AG04450 (cell line): Measurements from ENCODE around the gene PROM1. TPM values are rescaled to one million over a fixed set of nuclear protein-coding genes. Genes with fewer than 3 reads are reported as not detected.

ENCODE experiments used
- CTCF ChIA-PET: fragments of 300-600, 350-600 bp; formaldehyde crosslinking; extraction: SDS; loops from one replicate; lab custom pipeline; 2022; ENCODE audit warnings: antibody characterized with exemption, inconsistent platforms; lab: Charles Lee
- POLR2A ChIA-PET: fragments of 350-600 bp; formaldehyde crosslinking; extraction: SDS; loops from one replicate; lab custom pipeline; 2021; ENCODE audit warnings: antibody characterized with exemption, inconsistent platforms; lab: Yijun Ruan, JAX
- DNase-seq: peaks from one replicate; pipeline ENCODE4 v3.0.0-alpha.2; 2011; ENCODE audit warnings: low read depth, low spot score
- H3K27ac ChIP-seq: one replicate; pipeline ENCODE4 v1.5.1; 2012; ENCODE audit warnings: low read depth, low read length, control low read depth
- H3K27me3 ChIP-seq: one replicate; pipeline ENCODE4 v1.6.0; 2012; ENCODE audit warnings: low read length; ENCODE audit not compliant: control insufficient read depth, insufficient read depth
- H3K4me3 ChIP-seq: 2 replicates; pipeline ENCODE4 v1.5.1; 2011; ENCODE audit warnings: mild to moderate bottlenecking, low read depth, low read length, control low read depth
- H3K9me3 ChIP-seq: 2 replicates; pipeline ENCODE4 v1.5.1; 2012; ENCODE audit warnings: low read length; ENCODE audit not compliant: control insufficient read depth, insufficient read depth
- polyA plus RNA-seq: library from polyadenylated mRNA; depleted of rRNA; stranded (reverse); fragments of >200 nt; gene quantifications from 2 replicates; pipeline ENCODE4 v1.2.3, GENCODE V29; 2011
- TF ChIP-seq, protein P1 (sequence below): IDR thresholded peaks from 2 replicates; pipeline ENCODE4 v1.5.1; 2011; ENCODE audit warnings: low read depth, low read length, control low read depth, inconsistent platforms

PROM1 gene
- polyA plus RNA-seq, 1 experiment: not detected

DNA sequence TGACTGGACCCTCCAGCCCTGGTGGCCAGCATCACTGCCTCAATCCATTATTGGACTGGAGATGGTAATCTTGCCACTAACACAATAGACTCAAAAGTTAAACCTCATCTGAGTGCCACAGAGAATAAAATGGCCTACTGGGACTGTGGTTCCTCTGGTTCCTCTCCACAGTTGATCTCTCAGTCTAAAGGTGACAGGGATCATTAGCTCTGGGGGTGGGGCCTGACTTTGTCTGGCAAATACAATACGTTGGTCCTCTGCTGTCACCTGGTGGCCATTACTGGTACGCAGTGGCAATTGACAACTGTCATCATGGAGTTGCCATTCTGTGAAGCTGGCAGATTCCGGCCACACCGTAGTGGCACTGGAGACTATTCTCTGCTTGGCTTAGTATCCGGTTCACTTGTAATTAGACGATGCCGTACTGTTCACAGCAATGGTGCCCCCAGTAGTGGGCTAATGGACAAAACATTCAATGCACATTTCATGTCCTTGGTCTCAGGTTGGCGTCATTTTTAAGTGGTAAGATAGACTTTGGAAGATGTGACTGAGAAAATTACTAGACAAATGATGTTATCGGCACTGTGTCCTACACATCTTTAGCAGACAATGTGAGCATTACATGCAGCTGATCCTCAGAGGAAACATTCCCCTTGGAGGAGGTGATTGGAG is 127.5 kb downstream of the PROM1 start:
- H3K9me3 ChIP-seq: no peaks in the 10 kb centered on the region; the same call in 1 of the 2 replicates
- no peak overlapping the region for H3K27ac ChIP-seq
- TF ChIP-seq, protein P1, sequence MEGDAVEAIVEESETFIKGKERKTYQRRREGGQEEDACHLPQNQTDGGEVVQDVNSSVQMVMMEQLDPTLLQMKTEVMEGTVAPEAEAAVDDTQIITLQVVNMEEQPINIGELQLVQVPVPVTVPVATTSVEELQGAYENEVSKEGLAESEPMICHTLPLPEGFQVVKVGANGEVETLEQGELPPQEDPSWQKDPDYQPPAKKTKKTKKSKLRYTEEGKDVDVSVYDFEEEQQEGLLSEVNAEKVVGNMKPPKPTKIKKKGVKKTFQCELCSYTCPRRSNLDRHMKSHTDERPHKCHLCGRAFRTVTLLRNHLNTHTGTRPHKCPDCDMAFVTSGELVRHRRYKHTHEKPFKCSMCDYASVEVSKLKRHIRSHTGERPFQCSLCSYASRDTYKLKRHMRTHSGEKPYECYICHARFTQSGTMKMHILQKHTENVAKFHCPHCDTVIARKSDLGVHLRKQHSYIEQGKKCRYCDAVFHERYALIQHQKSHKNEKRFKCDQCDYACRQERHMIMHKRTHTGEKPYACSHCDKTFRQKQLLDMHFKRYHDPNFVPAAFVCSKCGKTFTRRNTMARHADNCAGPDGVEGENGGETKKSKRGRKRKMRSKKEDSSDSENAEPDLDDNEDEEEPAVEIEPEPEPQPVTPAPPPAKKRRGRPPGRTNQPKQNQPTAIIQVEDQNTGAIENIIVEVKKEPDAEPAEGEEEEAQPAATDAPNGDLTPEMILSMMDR: peak; percentile 98
- H3K27me3 ChIP-seq: peaks cover 9% of the 10 kb centered on the region
- no peak for DNase-seq
- ChIA-PET CTCF (interaction anchor here (0.6 to 2.5 kb wide), 40 partner anchors 8 to 695 kb away, joined by 3 to 170 read pairs (median 4); partner anchors contain the start of gene FGFBP1), POLR2A (no interaction called here)
- H3K4me3 ChIP-seq: no peak overlapping the region

DNA sequence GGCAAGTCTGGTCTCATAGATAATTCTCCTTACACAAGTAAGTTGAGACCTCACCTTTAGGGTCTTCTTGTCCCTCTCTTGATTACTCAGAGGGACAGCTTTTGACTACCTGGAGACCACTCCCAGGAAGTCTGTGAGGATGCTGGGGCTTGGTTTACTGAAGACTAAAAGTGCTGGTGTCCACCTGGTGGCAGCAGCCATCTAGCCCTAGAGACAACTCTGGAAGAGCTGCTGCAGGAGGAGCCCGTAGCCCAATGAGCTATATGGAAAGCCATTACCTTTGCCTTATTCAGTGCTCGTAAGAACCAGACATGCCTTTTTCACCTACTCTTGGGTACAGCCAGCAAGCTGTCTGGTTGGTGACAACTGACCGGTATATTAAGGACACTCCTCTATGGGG is 128.2 kb downstream of the PROM1 start:
- ChIA-PET POLR2A (no interaction called here), CTCF (interaction anchor here (0.6 to 2.5 kb wide), 34 partner anchors 10 to 694 kb away, joined by 3 to 170 read pairs (median 4); no protein-coding TSS in a partner anchor)
- no peak overlapping the region for H3K27ac ChIP-seq
- H3K9me3 ChIP-seq: no peaks in the 10 kb centered on the region; the same call in 1 of the 2 replicates
- no peak overlapping the region for H3K4me3 ChIP-seq
- peaks cover 9% of the 10 kb centered on the region for H3K27me3 ChIP-seq
- DNase-seq: no peak
- TF ChIP-seq, protein P1: peak; percentile 36; the same call in 1 of the 2 replicates

DNA sequence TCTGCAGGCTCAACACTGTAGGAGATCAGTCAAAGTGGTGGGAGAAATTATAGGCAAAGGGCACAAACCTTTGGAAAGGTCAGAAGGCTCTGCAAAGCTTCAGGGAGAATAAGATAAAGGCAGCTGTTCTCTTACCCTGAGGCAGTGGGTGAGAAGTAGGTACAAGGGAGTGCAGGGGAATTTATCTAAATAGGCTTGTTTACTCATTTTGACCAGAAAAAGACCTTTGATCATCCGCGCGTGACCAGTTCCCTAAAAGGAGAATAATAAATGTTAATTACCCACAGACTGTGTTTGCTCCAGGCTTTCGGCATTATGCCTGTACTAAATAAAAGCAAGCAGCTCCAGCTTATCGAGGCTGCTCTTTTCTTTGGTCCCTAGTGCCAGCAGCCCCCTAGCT is 130.2 kb downstream of the PROM1 start:
- Histone ChIP-seq H3K27ac (no peak overlapping the region), H3K4me3 (no peak overlapping the region), H3K9me3 (no peaks in the 10 kb centered on the region; the same call in 1 of the 2 replicates), H3K27me3 (peaks cover 9% of the 10 kb centered on the region)
- ChIA-PET CTCF (interaction anchor here (1.4 to 2.9 kb wide), 3 partner anchors 71 to 474 kb away, joined by 3 to 21 read pairs (median 12); no protein-coding TSS in a partner anchor), POLR2A (interaction anchor here (1.0 kb wide), 1 partner anchor 71 kb away, joined by 3 read pairs; no protein-coding TSS in a partner anchor)
- no peak for DNase-seq
- TF ChIP-seq, protein P1: no peak

DNA sequence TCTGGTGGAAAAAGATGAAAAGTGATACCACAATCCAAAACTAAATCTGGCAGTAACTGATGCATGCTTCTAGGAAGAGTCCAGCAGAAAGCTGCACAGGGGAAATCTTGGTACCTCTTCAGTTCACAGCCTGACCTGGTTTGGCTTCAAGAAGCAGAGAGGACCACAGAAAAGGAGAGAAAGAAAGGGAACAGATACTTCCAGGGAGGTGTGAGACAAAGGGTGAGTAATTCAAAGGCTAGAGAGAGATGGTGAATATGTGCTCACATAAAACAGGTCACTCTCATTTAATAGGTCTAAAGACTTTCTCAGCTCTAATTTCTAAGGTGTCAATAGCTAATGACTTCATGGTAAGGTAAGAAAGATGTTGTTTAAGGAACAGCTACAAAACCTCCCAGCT is 132.0 kb downstream of the PROM1 start:
- Histone ChIP-seq H3K27ac (no peak overlapping the region), H3K27me3 (peaks cover 5% of the 10 kb centered on the region), H3K4me3 (no peak overlapping the region), H3K9me3 (no peaks in the 10 kb centered on the region; the same call in 1 of the 2 replicates)
- TF ChIP-seq, protein P1: no peak
- ChIA-PET POLR2A (no interaction called here), CTCF (interaction anchor here (0.8 to 2.9 kb wide), 3 partner anchors 69 to 146 kb away, joined by 3 to 21 read pairs (median 12); no protein-coding TSS in a partner anchor)
- no peak for DNase-seq

DNA sequence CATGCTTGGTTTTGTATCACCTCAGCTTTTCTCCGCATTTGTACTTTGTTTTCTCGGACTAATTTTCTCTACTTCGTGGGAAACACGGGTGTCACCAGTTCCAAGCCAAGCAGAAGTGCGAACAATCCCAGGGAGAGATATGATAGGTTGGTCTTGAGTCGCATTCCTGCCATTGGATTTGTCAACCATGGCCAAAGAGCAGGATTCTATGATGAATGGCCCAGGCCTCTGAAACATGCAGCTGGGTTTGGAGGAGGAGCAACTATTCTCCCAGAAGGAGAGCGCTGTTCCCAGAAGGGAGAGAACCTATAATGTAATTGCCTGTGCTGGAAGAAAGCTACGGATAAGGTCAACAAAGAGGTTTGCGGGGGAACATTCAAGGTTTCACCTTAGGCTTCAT is 135.0 kb downstream of the PROM1 start:
- H3K4me3 ChIP-seq: no peak overlapping the region
- H3K9me3 ChIP-seq: no peaks in the 10 kb centered on the region; the same call in 1 of the 2 replicates
- TF ChIP-seq, protein P1: no peak
- H3K27me3 ChIP-seq: peaks cover 3% of the 10 kb centered on the region
- DNase-seq: no peak
- ChIA-PET POLR2A (no interaction called here), CTCF (interaction anchor here (1.4 to 2.2 kb wide), 2 partner anchors 66 to 143 kb away, joined by 4 to 8 read pairs; no protein-coding TSS in a partner anchor)
- H3K27ac ChIP-seq: no peak overlapping the region
